NT2/D1 (cell line): Measurements from ENCODE around the gene AQP10.

Source experiments
- SUZ12 ChIP-seq: IDR thresholded peaks from 2 replicates; pipeline ENCODE4 v1.6.1; 2011; ENCODE audit not compliant: insufficient read length, insufficient read depth; ENCODE audit errors: extremely low read depth
- YY1 ChIP-seq: IDR thresholded peaks from 2 replicates; pipeline ENCODE4 v1.6.1; 2011; ENCODE audit not compliant: insufficient read length, insufficient read depth

DNA sequence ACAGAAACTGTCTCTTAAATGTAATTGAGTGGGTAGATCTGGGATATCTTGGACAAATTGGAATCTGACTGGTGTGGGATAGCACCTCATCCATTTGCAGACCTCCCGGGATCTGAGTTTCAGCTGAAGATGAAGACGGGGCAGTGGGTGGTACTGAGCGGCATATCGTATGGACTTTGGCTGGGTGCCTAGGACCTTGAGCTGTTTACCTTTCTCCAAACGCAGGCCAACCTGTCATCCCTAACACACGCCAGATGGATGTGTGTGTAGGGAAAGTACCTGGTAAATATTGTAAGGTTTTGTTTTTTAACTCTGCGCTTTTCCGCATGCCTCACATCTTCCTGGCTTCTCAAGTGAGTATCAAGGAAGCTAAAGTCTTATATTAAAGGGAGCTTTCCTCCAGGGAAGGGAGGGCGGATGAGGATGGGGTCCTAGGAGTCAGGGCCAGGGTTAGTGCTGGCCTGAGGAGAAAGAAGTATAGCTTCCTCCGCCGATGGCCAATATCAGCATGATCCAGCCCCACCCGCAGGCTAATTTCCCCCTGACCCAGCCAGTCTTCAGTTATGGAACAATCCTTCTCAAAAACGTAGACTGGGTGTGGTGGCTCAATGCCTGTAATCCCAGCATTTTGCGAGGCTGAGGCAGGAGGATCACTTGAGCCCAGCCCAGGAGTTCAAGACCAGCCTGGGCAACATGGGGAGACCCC, 30.6 kb downstream of the AQP10 start:
- TF ChIP-seq SUZ12 (no peak), YY1 (no peak)
